NCI-H2196 treated with DMSO at 0.1 percent for 48 hours (cell line): ENCODE results near the gene MAGI1.

Experiments used
- DNase-seq: peaks from one replicate; lab custom pipeline; 2025; ENCODE audit not compliant: unreplicated experiment; lab: John Stamatoyannopoulos, UW

The MAGI1 gene

GRCh38 chr3:65948841-65949573 is 89.7 kb downstream of the MAGI1 start:
- no peak for DNase-seq

- DNase-seq = peak; percentile 42
Observed at GRCh38 chr3:65946438-65946837, 92.3 kb downstream of the MAGI1 start.

- DNase-seq = no peak
Observed at GRCh38 chr3:65945953-65946352, 92.8 kb downstream of the MAGI1 start.

- DNase-seq = no peak
Observed at GRCh38 chr3:65945480-65945879, 93.2 kb downstream of the MAGI1 start.

GRCh38 chr3:65944252-65944651 is 94.5 kb downstream of the MAGI1 start:
- DNase-seq = no peak

GRCh38 chr3:65939801-65940246 is 98.9 kb downstream of the MAGI1 start:
- DNase-seq = no peak

- DNase-seq = no peak
Observed at GRCh38 chr3:65939184-65939583, 99.5 kb downstream of the MAGI1 start.

- DNase-seq = no peak
Observed at GRCh38 chr3:65938676-65939075, 100.0 kb downstream of the MAGI1 start.

GRCh38 chr3:65938147-65938546 is 100.6 kb downstream of the MAGI1 start:
- no peak for DNase-seq

GRCh38 chr3:65936908-65937638 is 101.6 kb downstream of the MAGI1 start:
- DNase-seq = no peak

GRCh38 chr3:65935724-65936123 is 103.0 kb downstream of the MAGI1 start:
- no peak for DNase-seq

GRCh38 chr3:65930648-65931047 is 108.1 kb downstream of the MAGI1 start:
- no peak for DNase-seq

- DNase-seq = no peak
Observed at GRCh38 chr3:65928110-65928509, 110.6 kb downstream of the MAGI1 start.

GRCh38 chr3:65927576-65927975 is 111.1 kb downstream of the MAGI1 start:
- peak; percentile 26 for DNase-seq

- no peak for DNase-seq
Observed at GRCh38 chr3:65925254-65925954, 113.3 kb downstream of the MAGI1 start.

- no peak for DNase-seq
Observed at GRCh38 chr3:65924762-65925161, 114.0 kb downstream of the MAGI1 start.

GRCh38 chr3:65922441-65922840 is 116.3 kb downstream of the MAGI1 start:
- no peak for DNase-seq

GRCh38 chr3:65919826-65920225 is 118.9 kb downstream of the MAGI1 start:
- no peak for DNase-seq

- no peak for DNase-seq
Observed at GRCh38 chr3:65915477-65915876, 123.2 kb downstream of the MAGI1 start.

- DNase-seq = no peak
Observed at GRCh38 chr3:65914740-65915367, 123.9 kb downstream of the MAGI1 start.

- no peak for DNase-seq
Observed at GRCh38 chr3:65914032-65914739, 124.5 kb downstream of the MAGI1 start.
